HS-5 (cell line): Measurements from ENCODE around the gene DUOXA2.
A peak's percentile ranks its signal among the peaks of the same experiment; 100 is the strongest.

Source experiments
- DNase-seq: peaks from one replicate; pipeline ENCODE4 v3.0.0-alpha.2; 2012; ENCODE audit warnings: low read depth

DUOXA2 gene

DNA sequence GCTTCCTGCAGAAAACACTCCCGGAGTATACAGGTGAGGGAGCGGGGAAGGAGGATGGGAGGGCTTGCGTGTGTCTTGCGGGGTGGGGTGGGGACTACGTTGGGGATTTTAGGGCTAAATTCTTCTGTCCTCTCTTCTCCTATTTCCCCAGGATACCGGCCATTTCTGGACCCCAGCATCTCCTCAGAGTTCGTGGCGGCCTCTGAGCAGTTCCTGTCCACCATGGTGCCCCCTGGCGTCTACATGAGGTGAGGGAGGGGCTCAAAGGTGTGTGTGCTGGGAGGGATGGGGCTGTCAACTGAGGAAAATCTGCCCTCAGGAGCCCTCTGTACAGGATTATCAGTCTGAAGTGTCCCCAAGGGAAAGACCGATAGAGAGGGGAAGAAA is 22.2 kb downstream of the DUOXA2 start:
- no peak for DNase-seq

DNA sequence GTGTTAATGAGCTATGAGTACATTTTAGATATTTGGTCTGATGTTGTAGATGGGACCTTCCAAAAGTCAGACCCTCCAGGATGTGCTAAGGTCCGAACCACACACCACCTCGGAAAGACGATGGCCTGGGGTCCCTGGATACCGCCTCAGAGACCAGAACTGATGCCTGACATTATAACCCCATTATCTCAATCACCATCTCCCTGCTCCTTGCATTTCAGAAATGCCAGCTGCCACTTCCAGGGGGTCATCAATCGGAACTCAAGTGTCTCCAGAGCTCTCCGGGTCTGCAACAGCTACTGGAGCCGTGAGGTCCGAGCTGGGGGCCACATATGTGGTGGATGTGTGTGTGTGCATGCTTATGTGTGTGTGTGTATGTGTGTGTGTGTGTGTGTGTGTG is 23.6 kb downstream of the DUOXA2 start:
- no peak for DNase-seq

DNA sequence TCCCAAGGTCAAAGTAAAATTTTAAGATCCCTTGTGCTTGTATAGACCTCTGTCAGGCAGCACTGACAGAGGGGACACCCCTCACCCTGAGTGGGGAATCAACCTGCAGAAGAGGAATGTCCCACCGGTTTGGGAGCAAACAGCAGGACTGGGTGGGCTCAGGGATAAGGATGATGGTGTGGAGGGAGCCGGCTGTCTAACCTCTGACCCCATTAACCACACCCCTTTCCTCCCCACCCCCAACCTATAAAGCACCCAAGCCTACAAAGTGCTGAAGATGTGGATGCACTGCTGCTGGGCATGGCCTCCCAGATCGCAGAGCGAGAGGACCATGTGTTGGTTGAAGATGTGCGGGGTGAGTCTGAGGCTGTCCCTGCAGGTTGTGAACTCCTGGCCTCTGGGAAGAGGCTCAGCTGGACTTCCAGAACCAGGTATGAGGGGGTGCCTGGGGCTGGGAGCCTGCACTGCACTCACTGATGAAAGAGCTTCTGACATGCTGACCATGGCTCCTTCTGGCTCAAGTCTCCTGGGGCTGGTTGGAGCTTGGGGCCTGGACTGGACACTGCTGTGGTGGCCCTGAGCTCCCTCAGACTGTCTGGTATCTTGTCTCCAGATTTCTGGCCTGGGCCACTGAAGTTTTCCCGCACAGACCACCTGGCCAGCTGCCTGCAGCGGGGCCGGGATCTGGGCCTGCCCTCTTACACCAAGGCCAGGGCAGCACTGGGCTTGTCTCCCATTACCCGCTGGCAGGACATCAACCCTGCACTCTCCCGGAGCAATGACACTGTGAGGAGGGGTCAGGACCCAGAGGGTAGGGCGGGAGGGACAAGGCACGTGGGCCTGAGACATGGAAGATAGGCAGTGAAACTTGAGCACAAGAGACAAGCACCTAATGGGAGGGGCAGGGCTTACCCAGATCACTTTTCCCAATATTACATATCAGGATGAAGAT is 25.0 kb downstream of the DUOXA2 start:
- no peak for DNase-seq

DNA sequence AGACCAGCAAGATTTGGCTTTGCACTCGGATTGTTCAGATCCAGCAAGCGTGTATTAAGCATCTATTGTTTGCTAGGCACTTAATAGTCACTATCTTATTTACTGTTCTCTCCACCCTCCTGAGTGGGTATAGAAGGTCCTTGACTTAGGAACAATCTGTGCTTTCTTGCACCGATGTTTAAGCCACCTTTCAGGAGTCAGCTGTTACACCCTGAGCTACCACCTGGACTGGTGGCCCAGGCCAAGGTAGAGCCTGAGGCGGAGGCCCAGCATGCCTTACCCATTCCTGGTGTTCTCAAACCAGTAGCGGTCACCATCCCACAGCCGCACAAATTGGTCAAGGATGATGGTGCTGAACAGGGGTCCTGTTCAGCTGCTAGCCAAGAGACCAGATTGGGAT is 25.6 kb downstream of the DUOXA2 start:
- DNase-seq = no peak

DNA sequence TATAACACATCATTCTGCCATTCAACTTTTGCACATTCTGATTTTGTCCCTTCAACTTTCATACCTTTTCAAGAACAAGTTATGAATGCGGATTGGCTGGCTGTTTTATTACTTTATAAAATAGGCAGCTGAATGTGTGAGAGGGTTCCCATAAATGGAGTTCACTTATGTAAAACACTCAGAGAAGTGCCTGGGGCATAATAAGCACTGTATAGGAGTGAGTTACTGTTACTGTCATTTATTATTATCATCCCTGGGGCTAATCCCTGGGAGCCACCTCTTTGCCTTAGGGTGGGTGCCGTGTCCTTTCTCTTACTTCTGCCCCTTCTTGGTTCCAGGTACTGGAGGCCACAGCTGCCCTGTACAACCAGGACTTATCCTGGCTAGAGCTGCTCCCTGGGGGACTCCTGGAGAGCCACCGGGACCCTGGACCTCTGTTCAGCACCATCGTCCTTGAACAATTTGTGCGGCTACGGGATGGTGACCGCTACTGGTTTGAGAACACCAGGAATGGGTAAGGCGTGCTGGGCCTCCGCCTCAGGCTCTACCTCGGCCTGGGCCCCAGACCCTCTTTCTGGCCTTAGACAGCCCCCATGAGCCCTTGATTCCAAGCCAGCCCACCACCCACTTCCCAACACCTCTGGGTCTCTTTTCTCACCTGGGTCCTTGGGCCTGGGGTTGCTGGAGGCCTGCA is 26.6 kb downstream of the DUOXA2 start:
- DNase-seq = no peak

DNA sequence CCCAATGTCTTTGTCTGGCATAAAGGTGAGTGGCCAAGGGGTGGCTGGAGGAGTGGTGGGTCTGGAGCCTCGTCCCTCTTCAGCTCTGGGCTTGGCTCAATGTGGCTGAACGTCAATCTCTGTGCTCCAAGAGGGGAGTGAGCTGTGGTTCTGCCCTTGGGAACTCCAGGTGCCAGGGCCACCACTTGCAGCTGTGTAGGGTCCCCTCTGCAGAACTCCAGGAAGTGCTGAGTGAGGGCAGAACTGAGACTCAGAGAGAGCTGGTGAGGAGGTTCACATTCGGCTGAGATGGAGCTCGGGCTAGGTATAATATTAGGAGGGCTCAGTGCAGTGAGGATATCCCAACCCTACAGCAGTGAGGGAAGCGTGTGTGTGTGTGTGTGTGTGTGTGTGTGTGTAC is 27.3 kb downstream of the DUOXA2 start:
- no peak for DNase-seq

DNA sequence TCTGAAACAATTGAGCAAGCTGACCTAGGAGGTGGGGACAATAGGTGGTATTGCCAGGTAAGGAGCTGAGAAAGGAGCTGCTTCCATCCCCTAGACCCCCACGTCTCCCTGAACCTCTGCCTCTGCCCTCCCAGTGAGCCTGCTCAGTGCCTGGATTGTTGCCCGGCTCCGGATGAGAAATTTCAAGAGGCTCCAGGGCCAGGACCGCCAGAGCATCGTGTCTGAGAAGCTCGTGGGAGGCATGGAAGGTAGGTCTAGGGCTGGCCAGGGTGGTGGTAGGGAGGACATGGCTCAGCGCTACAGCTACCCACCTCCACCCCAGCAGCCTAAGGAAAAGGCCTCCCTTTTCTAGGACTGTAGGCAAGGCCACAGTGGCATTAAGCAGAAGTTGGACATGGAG is 28.9 kb downstream of the DUOXA2 start:
- no peak for DNase-seq

DNA sequence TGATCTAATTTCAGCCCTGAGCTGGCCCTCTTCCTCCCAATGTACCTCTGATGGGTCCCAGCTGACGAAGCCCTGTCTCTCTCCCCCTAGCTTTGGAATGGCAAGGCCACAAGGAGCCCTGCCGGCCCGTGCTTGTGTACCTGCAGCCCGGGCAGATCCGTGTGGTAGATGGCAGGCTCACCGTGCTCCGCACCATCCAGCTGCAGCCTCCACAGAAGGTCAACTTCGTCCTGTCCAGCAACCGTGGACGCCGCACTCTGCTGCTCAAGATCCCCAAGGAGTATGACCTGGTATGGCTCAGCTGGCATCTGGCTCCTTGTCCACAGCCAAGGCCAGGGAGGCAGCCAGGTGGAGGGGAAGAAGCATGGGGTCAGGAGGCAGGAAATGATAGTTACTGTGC is 29.8 kb downstream of the DUOXA2 start:
- no peak for DNase-seq

DNA sequence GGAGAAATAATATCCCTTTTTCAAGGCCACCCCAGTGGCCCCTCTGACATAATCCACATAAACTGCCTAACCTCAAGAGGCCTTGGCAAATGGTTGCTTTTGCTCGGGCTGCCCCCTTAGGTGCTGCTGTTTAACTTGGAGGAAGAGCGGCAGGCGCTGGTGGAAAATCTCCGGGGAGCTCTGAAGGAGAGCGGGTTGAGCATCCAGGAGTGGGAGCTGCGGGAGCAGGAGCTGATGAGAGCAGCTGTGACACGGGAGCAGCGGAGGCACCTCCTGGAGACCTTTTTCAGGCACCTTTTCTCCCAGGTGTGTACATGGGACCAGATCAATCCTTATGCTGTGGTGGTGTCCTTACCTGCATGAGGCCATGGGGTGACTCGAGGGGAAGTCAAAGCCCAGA is 30.6 kb downstream of the DUOXA2 start:
- DNase-seq = no peak

DNA sequence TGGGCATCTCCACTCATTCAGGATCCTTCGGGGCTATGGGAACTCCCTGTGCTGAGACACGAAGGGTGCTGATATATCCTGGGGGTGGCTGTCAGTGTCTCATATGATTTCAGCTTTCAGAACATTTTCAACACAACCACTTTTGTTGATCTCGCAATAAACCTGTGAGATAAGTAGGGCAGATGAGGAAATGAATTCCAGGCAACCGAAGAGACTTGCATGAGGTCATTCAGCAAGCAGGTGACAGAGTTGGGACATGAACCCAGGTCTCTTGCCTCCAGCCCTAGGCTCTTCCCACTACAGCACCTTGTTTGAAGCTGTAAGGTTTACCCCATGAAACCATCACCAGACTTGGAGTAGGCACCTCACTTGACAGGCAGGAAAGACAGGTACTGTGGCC is 32.3 kb downstream of the DUOXA2 start:
- no peak for DNase-seq

DNA sequence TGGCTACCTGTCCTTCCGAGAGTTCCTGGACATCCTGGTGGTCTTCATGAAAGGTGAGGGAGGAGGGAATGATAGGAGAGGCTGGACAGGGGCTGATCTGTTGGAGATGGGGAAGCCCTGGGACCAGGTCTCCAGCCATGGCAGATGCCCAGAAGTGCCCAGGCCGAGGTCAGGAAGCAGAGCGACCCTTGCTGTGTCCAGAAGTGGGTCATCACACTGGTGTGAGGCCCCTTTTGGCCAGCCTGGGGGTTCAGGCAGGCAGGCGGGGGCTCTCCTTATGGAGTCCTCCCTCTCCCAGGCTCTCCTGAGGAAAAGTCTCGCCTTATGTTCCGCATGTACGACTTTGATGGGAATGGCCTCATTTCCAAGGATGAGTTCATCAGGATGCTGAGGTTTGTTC is 33.5 kb downstream of the DUOXA2 start:
- DNase-seq = no peak

DNA sequence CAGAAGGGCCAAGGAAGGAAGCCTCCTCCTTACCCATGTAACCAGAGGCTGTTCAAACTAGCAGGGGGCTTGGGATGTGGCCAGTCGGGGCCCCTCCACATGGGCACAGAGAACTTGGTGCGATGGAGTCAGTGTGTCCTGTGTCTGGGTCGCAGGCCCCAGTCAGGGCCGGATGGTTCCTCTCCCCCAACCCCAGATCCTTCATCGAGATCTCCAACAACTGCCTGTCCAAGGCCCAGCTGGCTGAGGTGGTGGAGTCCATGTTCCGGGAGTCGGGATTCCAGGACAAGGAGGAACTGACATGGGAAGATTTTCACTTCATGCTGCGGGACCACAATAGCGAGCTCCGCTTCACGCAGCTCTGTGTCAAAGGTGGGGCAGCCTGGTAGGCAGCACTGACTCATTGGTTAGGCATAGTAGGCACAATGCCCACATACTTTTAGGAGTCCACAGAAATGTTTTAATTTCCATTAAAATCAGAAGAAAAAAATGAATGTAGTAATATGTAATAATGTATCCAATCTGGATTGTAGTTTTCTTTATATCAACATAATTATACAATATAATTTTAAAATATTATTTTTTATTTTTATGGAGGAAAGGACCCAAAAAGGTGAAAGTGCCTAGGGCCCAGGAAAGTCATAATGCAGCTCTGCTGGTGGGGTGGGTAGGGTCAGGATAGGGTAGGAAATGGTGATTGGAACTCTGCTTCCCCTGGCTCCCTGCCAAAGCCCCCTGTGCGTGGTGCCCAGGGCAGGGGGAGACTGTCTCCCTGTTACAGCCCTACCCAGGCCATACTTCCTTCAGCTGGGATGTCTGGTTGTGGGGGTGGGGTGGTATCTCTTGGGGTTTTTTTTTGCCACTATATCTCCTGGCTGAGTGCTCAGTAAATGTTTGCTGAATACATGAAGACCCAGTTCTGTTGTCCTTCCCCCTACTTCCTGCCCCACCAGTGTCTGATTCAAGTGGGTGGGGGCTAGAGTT is 34.2 kb downstream of the DUOXA2 start:
- no peak for DNase-seq

DNA sequence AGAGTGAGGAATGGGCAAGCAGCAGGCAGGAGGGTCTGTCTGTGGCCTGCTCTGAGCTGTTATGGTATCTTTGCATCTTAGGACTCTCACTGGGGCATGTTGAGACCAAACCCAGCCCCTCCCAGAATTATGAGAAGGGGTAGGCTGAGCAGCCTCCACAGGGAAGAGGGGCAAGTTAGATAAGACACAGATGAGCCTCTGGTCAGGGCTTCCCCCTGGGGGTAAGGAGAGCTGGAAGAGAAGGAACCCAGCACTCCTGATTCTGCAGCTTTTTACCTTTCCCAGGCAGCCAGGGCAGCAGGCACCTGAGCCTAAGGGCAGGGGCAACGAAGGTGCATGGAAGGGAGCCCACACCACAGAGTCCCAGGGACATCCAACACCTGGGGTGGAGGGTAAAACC is 34.9 kb downstream of the DUOXA2 start:
- no peak for DNase-seq

DNA sequence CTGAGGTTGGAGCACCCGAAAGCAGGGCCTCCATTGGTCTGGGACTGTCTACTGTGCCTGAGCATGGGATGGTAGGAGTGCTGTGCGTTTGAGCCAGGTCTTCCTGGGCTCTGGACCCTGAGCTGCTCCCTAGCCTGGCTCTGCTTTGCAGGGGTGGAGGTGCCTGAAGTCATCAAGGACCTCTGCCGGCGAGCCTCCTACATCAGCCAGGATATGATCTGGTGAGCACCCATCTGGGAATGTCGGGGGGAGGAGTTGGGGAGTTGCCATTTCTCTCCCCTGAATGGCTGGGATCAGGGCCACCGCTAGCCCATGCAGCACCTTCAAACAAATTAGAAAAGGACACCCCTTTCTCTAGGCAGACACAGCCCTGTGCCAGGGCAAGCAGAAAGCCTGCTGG is 36.4 kb downstream of the DUOXA2 start:
- DNase-seq = no peak

DNA sequence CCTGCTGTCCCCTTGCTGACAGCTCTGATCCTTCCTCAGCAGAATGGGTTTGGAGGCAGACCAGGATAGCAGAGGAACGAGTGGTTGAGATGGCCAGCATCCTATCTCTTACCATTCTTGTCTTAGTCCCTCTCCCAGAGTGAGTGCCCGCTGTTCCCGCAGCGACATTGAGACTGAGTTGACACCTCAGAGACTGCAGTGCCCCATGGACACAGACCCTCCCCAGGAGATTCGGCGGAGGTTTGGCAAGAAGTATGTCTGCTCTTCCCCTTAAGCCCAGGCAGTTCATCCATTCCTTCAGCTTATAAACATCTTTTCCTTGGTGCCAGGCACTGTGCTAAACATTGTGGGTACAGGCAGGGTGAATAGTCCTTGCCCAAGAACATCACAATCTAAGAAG is 36.9 kb downstream of the DUOXA2 start:
- no peak for DNase-seq

DNA sequence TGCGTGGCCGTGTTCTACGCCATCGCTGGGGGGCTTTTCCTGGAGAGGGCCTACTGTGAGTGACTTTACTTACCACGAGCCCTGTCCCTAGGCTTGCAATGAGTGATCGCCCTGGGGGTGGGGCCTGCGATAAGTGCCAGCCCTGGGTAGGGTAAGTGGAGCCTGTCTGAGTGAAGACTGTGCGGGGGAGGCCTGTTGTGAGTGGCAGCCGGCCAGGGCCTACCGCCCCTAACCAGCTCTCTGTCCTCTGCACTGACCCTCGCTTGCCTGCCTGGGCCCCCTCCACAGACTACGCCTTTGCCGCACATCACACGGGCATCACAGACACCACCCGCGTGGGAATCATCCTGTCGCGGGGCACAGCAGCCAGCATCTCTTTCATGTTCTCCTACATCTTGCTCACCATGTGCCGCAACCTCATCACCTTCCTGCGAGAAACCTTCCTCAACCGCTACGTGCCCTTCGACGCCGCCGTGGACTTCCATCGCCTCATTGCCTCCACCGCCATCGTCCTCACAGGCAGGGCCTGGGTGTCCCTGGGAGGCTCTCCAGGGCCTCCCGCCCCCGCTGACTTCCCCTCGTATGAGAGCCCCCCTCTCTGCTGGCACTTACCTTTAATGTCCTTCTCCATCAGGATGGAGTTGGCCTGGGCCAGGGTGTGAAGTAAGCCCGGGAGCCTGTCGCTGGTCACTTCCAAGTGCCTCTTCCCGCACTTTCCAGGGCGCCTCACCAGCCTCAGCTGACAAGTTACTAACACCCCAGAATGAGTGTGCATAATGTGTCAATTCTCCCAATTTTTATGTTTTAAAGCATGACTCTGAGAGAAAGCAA is 38.1 kb downstream of the DUOXA2 start:
- no peak for DNase-seq

DNA sequence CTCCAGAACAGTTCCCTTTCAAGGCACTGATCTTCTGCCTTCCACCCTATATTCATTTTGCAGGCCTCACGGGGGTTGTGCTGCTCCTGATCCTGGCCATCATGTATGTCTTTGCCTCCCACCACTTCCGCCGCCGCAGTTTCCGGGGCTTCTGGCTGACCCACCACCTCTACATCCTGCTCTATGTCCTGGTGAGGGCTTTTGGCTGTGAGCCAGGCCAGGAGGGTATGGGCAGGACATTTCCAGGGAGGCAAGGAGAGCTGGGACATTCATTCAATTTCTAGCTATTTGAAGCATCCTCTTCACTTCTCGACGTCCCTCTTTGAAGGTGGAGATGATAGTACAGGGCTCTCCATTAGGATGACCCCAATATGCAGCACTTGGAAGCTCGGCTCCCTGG is 41.6 kb downstream of the DUOXA2 start:
- DNase-seq = no peak

DNA sequence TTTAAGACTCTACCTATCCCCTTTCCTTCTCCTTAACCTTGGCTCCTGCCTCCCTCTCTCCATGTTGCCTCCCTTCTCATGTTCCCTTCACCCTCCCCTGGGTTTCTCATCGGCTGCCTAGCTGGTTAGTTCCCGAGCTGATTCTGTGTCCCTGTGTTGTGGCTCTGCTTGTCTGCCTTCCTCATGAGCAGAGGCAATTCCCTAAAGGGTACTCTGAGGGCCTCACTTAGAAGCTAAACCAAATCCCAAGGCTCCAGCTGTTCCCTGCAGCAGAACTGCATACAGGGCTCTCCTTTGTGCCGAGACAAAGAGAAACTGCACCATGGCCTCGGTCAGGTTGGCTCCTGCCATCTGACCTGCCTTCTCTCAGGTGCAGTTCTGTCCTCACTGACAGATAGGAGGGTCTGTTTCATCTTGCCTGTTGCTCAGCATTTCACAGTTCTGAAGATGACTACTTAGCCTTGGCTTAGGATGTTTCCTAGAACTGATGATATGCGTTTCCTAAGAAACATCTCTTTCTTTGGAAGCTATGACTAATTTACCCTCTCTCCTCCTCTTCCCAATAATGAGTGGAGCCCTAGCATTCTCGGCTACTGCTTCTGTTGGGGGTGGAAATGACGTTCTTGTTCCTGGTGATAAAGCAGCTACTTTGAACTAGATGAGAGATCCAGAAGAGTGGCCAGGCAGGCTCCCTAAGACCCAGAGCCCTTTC is 42.8 kb downstream of the DUOXA2 start:
- peak; percentile 50 for DNase-seq

DNA sequence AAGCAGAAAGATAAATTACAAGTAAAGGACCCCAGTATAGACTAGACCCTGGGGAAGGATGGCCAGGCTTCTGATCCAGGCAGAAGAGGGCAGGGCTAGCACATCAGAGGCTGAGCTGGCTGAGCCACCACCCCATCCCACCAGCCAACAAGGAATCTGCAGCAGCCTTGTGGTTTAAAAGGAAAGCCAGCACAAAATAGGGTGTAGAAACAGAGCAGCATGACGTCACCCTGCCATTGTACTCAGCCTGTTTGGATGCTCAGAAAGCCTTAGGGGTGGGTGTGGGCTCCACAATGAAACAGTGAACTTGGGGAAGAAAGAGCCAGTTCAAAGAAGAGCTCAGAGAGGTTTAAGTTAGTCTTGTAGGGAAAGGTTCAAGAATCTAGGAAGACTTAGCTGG is 43.8 kb downstream of the DUOXA2 start:
- peak; percentile 60 for DNase-seq

DNA sequence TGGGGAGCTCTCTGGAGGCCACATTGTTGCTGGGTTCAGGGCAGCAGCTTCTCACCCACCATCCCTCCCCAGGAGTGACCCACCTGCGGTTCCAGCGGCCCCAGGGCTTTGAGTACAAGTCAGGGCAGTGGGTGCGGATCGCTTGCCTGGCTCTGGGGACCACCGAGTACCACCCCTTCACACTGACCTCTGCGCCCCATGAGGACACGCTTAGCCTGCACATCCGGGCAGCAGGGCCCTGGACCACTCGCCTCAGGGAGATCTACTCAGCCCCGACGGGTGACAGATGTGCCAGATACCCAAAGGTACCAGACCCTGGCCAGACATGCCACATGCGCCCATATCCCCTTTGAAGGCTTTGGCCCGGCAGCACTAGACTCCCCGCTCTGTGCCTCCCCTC is 47.5 kb downstream of the DUOXA2 start:
- no peak for DNase-seq
